ENCODE measurements around the gene RNPS1.

Gene RNPS1

GRCh38 chr16:2267913-2268666, at the start of gene RNPS1:
RNPS1 (minus strand) TSS chr16:2268126; CDS start chr16:2264643, 3,483 bp downstream.
- DNase-seq, result peak; percentile 74

GRCh38 chr16:2317231-2318020, 49.5 kb upstream of the RNPS1 start:
- no peak for DNase-seq

GRCh38 chr16:2308089-2308962, 40.4 kb upstream of the RNPS1 start:
- DNase-seq, result no peak

- no peak for DNase-seq
These were observed 31.9 kb upstream of the RNPS1 start for GRCh38 chr16:2299915-2300192.

- DNase-seq, result no peak
These were observed 31.4 kb upstream of the RNPS1 start for GRCh38 chr16:2299121-2299914.

- DNase-seq, result no peak
These were observed 30.7 kb upstream of the RNPS1 start for GRCh38 chr16:2298621-2299020.

- no peak for DNase-seq
These were observed 29.6 kb upstream of the RNPS1 start for GRCh38 chr16:2297506-2297860.

- no peak for DNase-seq
These were observed 29.0 kb upstream of the RNPS1 start for GRCh38 chr16:2296661-2297505.

- no peak for DNase-seq
These were observed 27.3 kb upstream of the RNPS1 start for GRCh38 chr16:2295056-2295798.

- no peak for DNase-seq
These were observed 24.3 kb upstream of the RNPS1 start for GRCh38 chr16:2292221-2292620.

GRCh38 chr16:2289282-2289681, 21.4 kb upstream of the RNPS1 start:
- DNase-seq, result no peak

- no peak for DNase-seq
These were observed 20.8 kb upstream of the RNPS1 start for GRCh38 chr16:2288726-2289125.

- DNase-seq, result no peak
These were observed 20.1 kb upstream of the RNPS1 start for GRCh38 chr16:2287916-2288547.

GRCh38 chr16:2286550-2286949, 18.6 kb upstream of the RNPS1 start:
- no peak for DNase-seq

- no peak for DNase-seq
These were observed 17.8 kb upstream of the RNPS1 start for GRCh38 chr16:2285731-2286191.

GRCh38 chr16:2284797-2285576, 17.1 kb upstream of the RNPS1 start:
- DNase-seq, result no peak

GRCh38 chr16:2284001-2284770, 16.3 kb upstream of the RNPS1 start:
- DNase-seq, result no peak

- no peak for DNase-seq
These were observed 15.1 kb upstream of the RNPS1 start for GRCh38 chr16:2282866-2283555.
